K562 (cell line): ENCODE results near the gene TMCO4. TPM values are rescaled to one million over a fixed set of nuclear protein-coding genes. Genes with fewer than 3 reads are reported as not detected.
A peak's percentile ranks its signal among the peaks of the same experiment; 100 is the strongest.

Source experiments
- ATAC-seq: fragments of 200-7000 bp; cut with Tn5 transposase; 3 replicates; pipeline ENCODE4 v1.9.1; 2020; ENCODE audit warnings: moderate library complexity
- BruUV-seq: library from RNA; stranded (reverse); fragments of 400-500 nt; replicated peaks from 2 replicates; lab custom pipeline; 2021; lab: Mats Ljungman, UMichigan
- CTCF ChIA-PET: fragments of 300-600 bp; formaldehyde crosslinking; extraction: SDS; loops from one replicate; lab custom pipeline; 2021; ENCODE audit warnings: low intra/inter-chr PET ratio; lab: Yijun Ruan, JAX
- POLR2A ChIA-PET: fragments of 300-600, 350-650 bp; sonication (Branson Sonifier 250); formaldehyde crosslinking; extraction: SDS; loops from one replicate; lab custom pipeline; 2021; ENCODE audit warnings: antibody characterized with exemption, inconsistent platforms; lab: Yijun Ruan, JAX
- DNase-seq, 4 experiments: peaks; one replicate each; pipeline versions ENCODE4 v3.0.0 to v3.0.0-alpha.2; 2011 to 2018; ENCODE audit warnings: low spot score in 3 of 4, mixed read lengths in 3 of 4; ENCODE audit errors: extremely low read depth in 1 of 4
- FAIRE-seq: peaks from 2 replicates; lab custom pipeline; 2011; peaks lifted over from hg19 to GRCh38; lab: Jason Lieb, UNC
- H2AFZ ChIP-seq: 2 replicates; pipeline ENCODE4 v1.6.0; 2011; ENCODE audit warnings: low read depth, low read length, control low read depth, inconsistent platforms
- H3K27ac ChIP-seq: fragments of 200-600 bp; 3 replicates; pipeline ENCODE4 v1.8.0; 2011; ENCODE audit warnings: low read depth, mild to moderate bottlenecking, control low read depth, inconsistent platforms, low read length, moderate library complexity, mixed read lengths; ENCODE audit errors: extremely low read depth
- H3K27me3 ChIP-seq, 2 experiments: fragments of 300-600 bp in 1 of 2; 2 replicates in 1 of 2; 3 replicates in 1 of 2; pipeline versions ENCODE4 v1.6.0 to v1.8.0; 2011; ENCODE audit warnings: inconsistent platforms in 2 of 2, low read length in 2 of 2, mild to moderate bottlenecking in 1 of 2, mixed read lengths in 1 of 2, moderate library complexity in 1 of 2; ENCODE audit not compliant: control insufficient read depth in 2 of 2, insufficient read depth in 2 of 2
- H3K36me3 ChIP-seq: fragments of 300-600 bp; 3 replicates; pipeline ENCODE4 v1.8.0; 2011; ENCODE audit warnings: mild to moderate bottlenecking, low read length, inconsistent platforms; ENCODE audit not compliant: control insufficient read depth, insufficient read depth
- H3K4me1 ChIP-seq, 2 experiments: fragments of 200-600 bp in 1 of 2; replicated peaks in 1 of 2; 2 replicates in 1 of 2; 3 replicates in 1 of 2; pipeline versions ENCODE4 v1.5.1 to v1.8.0; 2011; ENCODE audit warnings: inconsistent platforms in 2 of 2, low read length in 2 of 2, mild to moderate bottlenecking in 1 of 2, mixed read lengths in 1 of 2, moderate library complexity in 1 of 2; ENCODE audit not compliant: control insufficient read depth in 2 of 2, insufficient read depth in 2 of 2
- H3K4me2 ChIP-seq: 2 replicates; pipeline ENCODE4 v1.6.1; 2011; ENCODE audit warnings: low read length, control low read depth, inconsistent platforms, mixed read lengths; ENCODE audit not compliant: insufficient read depth
- H3K4me3 ChIP-seq: fragments of 200-600 bp; sonication (generic), shearing (Covaris generic); 2 replicates; pipeline ENCODE4 v1.5.1; 2016; ENCODE audit warnings: control low read depth, inconsistent platforms
- H3K79me2 ChIP-seq: fragments of 200-600 bp; 3 replicates; pipeline ENCODE4 v1.8.0; 2011; ENCODE audit warnings: low read length, inconsistent platforms; ENCODE audit not compliant: control insufficient read depth, insufficient read depth
- H3K9ac ChIP-seq, 2 experiments: 2 replicates each; pipeline versions ENCODE4 v1.6.0 to v1.6.1; 2011; ENCODE audit warnings: low read depth in 2 of 2, low read length in 2 of 2, control low read depth in 1 of 2, inconsistent platforms in 1 of 2, mild to moderate bottlenecking in 1 of 2, mixed read lengths in 1 of 2; ENCODE audit not compliant: insufficient read depth in 1 of 2
- H3K9me1 ChIP-seq: one replicate; pipeline ENCODE4 v1.6.0; 2011; ENCODE audit warnings: inconsistent platforms, mild to moderate bottlenecking, low read length, moderate library complexity; ENCODE audit not compliant: control insufficient read depth, insufficient read depth
- H3K9me3 ChIP-seq: replicated peaks from 2 replicates; pipeline ENCODE4 v1.5.1; 2011; ENCODE audit warnings: low read depth, low read length, inconsistent platforms; ENCODE audit not compliant: control insufficient read depth, insufficient read depth
- H4K20me1 ChIP-seq: replicated peaks from 2 replicates; pipeline ENCODE4 v1.6.1; 2011; ENCODE audit warnings: low read length, inconsistent platforms, mixed read lengths; ENCODE audit not compliant: control insufficient read depth, insufficient read depth
- MYBL2 ChIP-seq, 2 experiments: fragments of 450-650 bp in 1 of 2; sonication (generic) in 1 of 2; formaldehyde crosslinking in 1 of 2; IDR thresholded peaks; 2 replicates each; pipeline versions ENCODE4 v1.6.1 to v1.8.1; 2017 to 2022; ENCODE audit warnings: borderline replicate concordance in 1 of 2, inconsistent platforms in 1 of 2, low read depth in 1 of 2, mild to moderate bottlenecking in 1 of 2, missing genetic modification reagents in 1 of 2, moderate library complexity in 1 of 2
- WGBS: fragments of 100-300 bp; shearing (Covaris generic); methylation state at CpG from one replicate; pipeline ENCODE4 v1.1.6; 2016; ENCODE audit warnings: low coverage, mixed read lengths; ENCODE audit not compliant: insufficient coverage; ENCODE audit errors: missing lambda C conversion rate; 5-methylcytosine and 5-hydroxymethylcytosine counted together
- in situ Hi-C: fragments of 300-500 bp; cut with MboI; formaldehyde crosslinking; loops from 4 replicates; pipeline ENCODE4 v1.15.0; 2018; ENCODE audit warnings: inconsistent platforms, mixed read lengths
- intact Hi-C: fragments of 100-400 bp; cut with micrococcal nuclease; formaldehyde crosslinking; loops from 2 replicates; pipeline ENCODE4 v1.14.2; 2022
- polyA plus RNA-seq, 8 experiments: library from polyadenylated mRNA; depleted of rRNA in 4 of 8; stranded (reverse) in 5 of 8; unstranded in 3 of 8; fragments of >200 nt; fragmentation: Nextera tagmentation in 2 of 8; fragmentation: Illumina TruSeq in 1 of 8; extraction: Ambion mirVana in 2 of 8; extraction: Trizol in 1 of 8; gene quantifications; 2 replicates each; pipeline versions ENCODE4 v1.2.1 to v1.2.3, GENCODE V29; 2011 to 2014; ENCODE audit warnings: inconsistent platforms in 1 of 8, missing spikeins in 1 of 8
- total RNA-seq, 7 experiments: library from RNA; depleted of rRNA in 6 of 7; stranded (reverse); fragments of >200 nt in 6 of 7; fragmentation: Illumina TruSeq in 2 of 7; extraction: Trizol in 2 of 7; gene quantifications; 2 replicates each; pipeline versions ENCODE4 v1.2.1 to v1.2.3, GENCODE V29; 2011 to 2021; ENCODE audit warnings: low replicate concordance in 1 of 7
- TF ChIP-seq, protein P1 (sequence below): sonication (generic); formaldehyde crosslinking; IDR thresholded peaks from 2 replicates; pipeline ENCODE4 v1.9.0; 2022; ENCODE audit warnings: mild to moderate bottlenecking, missing genetic modification reagents

The TMCO4 gene
- total and polyA plus RNA-seq, 9 of the 15 experiments (the other 6 are each of a cell fraction or from before 2014, with no cell fraction given): 0.06 to 2.1 (median 1.2) TPM

- Histone ChIP-seq H3K9me3 (no peaks in the 10 kb centered on the region), H3K9ac (no peak overlapping the region), H3K27ac (no peak overlapping the region), H3K4me2 (no peak overlapping the region), H3K4me1 (peaks cover 0 to 32% of the 10 kb centered on the region in 2 experiments; a peak in 4 of 5 replicates), H4K20me1 (peaks cover 3% of the 10 kb centered on the region; the same call in 1 of the 2 replicates), H3K36me3 (no peaks in the 10 kb centered on the region), H3K27me3 (peaks cover 16 to 39% of the 10 kb centered on the region in 2 experiments; a peak in 4 of 5 replicates), H3K9me1 (no peaks in the 10 kb centered on the region), H3K4me3 (no peak overlapping the region), H2AFZ (no peak overlapping the region), H3K79me2 (no peaks in the 10 kb centered on the region)
- intact Hi-C loops (loop anchor here (10.0 kb wide), 1 partner anchor 178 kb away; no protein-coding TSS in a partner anchor), in situ Hi-C loops (no loop called here)
- no peak for TF ChIP-seq MYBL2 (IDR thresholded peaks at IDR 0.05; ENCODE audit: low read depth)
- no peak for TF ChIP-seq MYBL2 (CRISPR knock-in tag; IDR thresholded peaks at IDR 0.05; ENCODE audit: borderline replicate concordance)
- TF ChIP-seq, protein P1, sequence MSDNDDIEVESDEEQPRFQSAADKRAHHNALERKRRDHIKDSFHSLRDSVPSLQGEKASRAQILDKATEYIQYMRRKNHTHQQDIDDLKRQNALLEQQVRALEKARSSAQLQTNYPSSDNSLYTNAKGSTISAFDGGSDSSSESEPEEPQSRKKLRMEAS (CRISPR knock-in tag): peak; percentile 32; the same call in 1 of the 2 replicates
- BruUV-seq: no TSS peak
- DNase-seq (peak in 1 of 4 experiments; percentile 36), ATAC-seq (0 out of 3 replicates have a peak, but pooled peaks have one; percentile 13), FAIRE-seq (no peak)
- POLR2A ChIA-PET: interaction anchor here (0.6 to 1.2 kb wide), 3 partner anchors 23 to 163 kb away, joined by 3 to 4 read pairs (median 3); a partner anchor contains a TSS
- 9% methylated on average over 7 of the region's 7 CpGs for WGBS
- CTCF ChIA-PET: no interaction called here
Observed at GRCh38 chr1:19643121-19643520, 156.6 kb downstream of the TMCO4 start.
